H9 (cell line): ENCODE measurements around the gene OSBP. TPM values are rescaled to one million over a fixed set of nuclear protein-coding genes. Genes with fewer than 3 reads are reported as not detected.

Experiments
- DNase-seq: peaks from one replicate; pipeline ENCODE4 v3.0.0-alpha.2; 2017
- H2AFZ ChIP-seq: one replicate; pipeline ENCODE4 v1.6.1; 2013; ENCODE audit warnings: mild to moderate bottlenecking, low read length, control low read depth, moderate library complexity
- H2AK5ac ChIP-seq: 2 replicates; pipeline ENCODE4 v1.6.1; 2013; ENCODE audit warnings: low read length, control low read depth, mixed read lengths; ENCODE audit not compliant: insufficient read length
- H2BK120ac ChIP-seq: one replicate; pipeline ENCODE4 v1.6.1; 2013; ENCODE audit warnings: low read depth, mild to moderate bottlenecking, low read length, control low read depth, inconsistent platforms; ENCODE audit not compliant: poor library complexity, severe bottlenecking
- H2BK12ac ChIP-seq: 2 replicates; pipeline ENCODE4 v1.6.1; 2013; ENCODE audit warnings: low read length, control low read depth, mixed read lengths, low read depth; ENCODE audit not compliant: insufficient read length
- H2BK15ac ChIP-seq: 2 replicates; pipeline ENCODE4 v1.6.1; 2013; ENCODE audit warnings: low read depth, low read length, control low read depth
- H2BK20ac ChIP-seq: one replicate; pipeline ENCODE4 v1.6.1; 2013; ENCODE audit warnings: low read depth, mild to moderate bottlenecking, low read length, control low read depth, inconsistent platforms; ENCODE audit not compliant: poor library complexity, severe bottlenecking
- H2BK5ac ChIP-seq: 2 replicates; pipeline ENCODE4 v1.6.1; 2013; ENCODE audit warnings: low read length, control low read depth, mixed read lengths; ENCODE audit not compliant: insufficient read length
- H3K14ac ChIP-seq: 2 replicates; pipeline ENCODE4 v1.6.1; 2013; ENCODE audit warnings: low read length, control low read depth; ENCODE audit not compliant: insufficient read depth
- H3K18ac ChIP-seq: 2 replicates; pipeline ENCODE4 v1.6.1; 2013; ENCODE audit warnings: low read depth, mild to moderate bottlenecking, mixed read lengths, low read length, control low read depth; ENCODE audit not compliant: insufficient read length
- H3K23ac ChIP-seq: 2 replicates; pipeline ENCODE4 v1.6.1; 2013; ENCODE audit warnings: low read length, control low read depth, mixed read lengths, low read depth; ENCODE audit not compliant: insufficient read length
- H3K23me2 ChIP-seq: 2 replicates; pipeline ENCODE4 v1.6.1; 2013; ENCODE audit warnings: low read depth, mild to moderate bottlenecking, mixed read lengths, low read length, control low read depth; ENCODE audit not compliant: insufficient read length, poor library complexity, severe bottlenecking
- H3K27ac ChIP-seq: 2 replicates; pipeline ENCODE4 v1.5.1; 2013; ENCODE audit warnings: low read length, control low read depth, mixed read lengths, low read depth; ENCODE audit not compliant: insufficient read length
- H3K27me3 ChIP-seq: 2 replicates; pipeline ENCODE4 v1.6.1; 2013; ENCODE audit warnings: low read length, control low read depth, inconsistent platforms; ENCODE audit not compliant: insufficient read depth
- H3K4ac ChIP-seq: 2 replicates; pipeline ENCODE4 v1.6.1; 2013; ENCODE audit warnings: low read depth, mild to moderate bottlenecking, control low read depth, inconsistent platforms, low read length, moderate library complexity
- H3K4me1 ChIP-seq: 2 replicates; pipeline ENCODE4 v1.6.1; 2013; ENCODE audit warnings: low read length, control low read depth, inconsistent platforms; ENCODE audit not compliant: insufficient read depth
- H3K4me2 ChIP-seq: 2 replicates; pipeline ENCODE4 v1.6.1; 2013; ENCODE audit warnings: low read length, control low read depth, mixed read lengths; ENCODE audit not compliant: insufficient read length, insufficient read depth
- H3K56ac ChIP-seq: 2 replicates; pipeline ENCODE4 v1.6.1; 2013; ENCODE audit warnings: low read depth, mild to moderate bottlenecking, mixed read lengths, low read length, control low read depth; ENCODE audit not compliant: insufficient read length
- H3K79me1 ChIP-seq: 2 replicates; pipeline ENCODE4 v1.6.1; 2013; ENCODE audit warnings: low read depth, mild to moderate bottlenecking, moderate library complexity, low read length, control low read depth, inconsistent platforms; ENCODE audit not compliant: insufficient read depth, poor library complexity, severe bottlenecking
- H3K79me2 ChIP-seq: 2 replicates; pipeline ENCODE4 v1.6.1; 2013; ENCODE audit warnings: low read length, control low read depth, inconsistent platforms; ENCODE audit not compliant: insufficient read depth
- H3K9ac ChIP-seq: 2 replicates; pipeline ENCODE4 v1.6.1; 2013; ENCODE audit warnings: low read length, control low read depth, mixed read lengths; ENCODE audit not compliant: insufficient read length; ENCODE audit errors: extremely low read depth
- H3K9me3 ChIP-seq: one replicate; pipeline ENCODE4 v1.6.1; 2013; ENCODE audit warnings: low read depth, low read length, inconsistent platforms; ENCODE audit not compliant: control insufficient read depth
- H3T11ph ChIP-seq: one replicate; pipeline ENCODE4 v1.6.1; 2013; ENCODE audit warnings: mild to moderate bottlenecking, low read length, control low read depth, inconsistent platforms
- H4K20me1 ChIP-seq: one replicate; pipeline ENCODE4 v1.6.1; 2013; ENCODE audit not compliant: control insufficient read depth, insufficient read length, insufficient read depth
- H4K5ac ChIP-seq: 2 replicates; pipeline ENCODE4 v1.6.1; 2013; ENCODE audit warnings: low read depth, mild to moderate bottlenecking, mixed read lengths, low read length, control low read depth; ENCODE audit not compliant: insufficient read length
- H4K8ac ChIP-seq: replicated peaks from 2 replicates; pipeline ENCODE4 v1.6.1; 2013; ENCODE audit warnings: low read length, control low read depth, mixed read lengths, low read depth; ENCODE audit not compliant: insufficient read length
- H4K91ac ChIP-seq: 2 replicates; pipeline ENCODE4 v1.6.1; 2013; ENCODE audit warnings: low read depth, mild to moderate bottlenecking, moderate library complexity, mixed read lengths, low read length, control low read depth; ENCODE audit not compliant: insufficient read length
- H3K27ac Mint-ChIP-seq, 3 experiments: 2 replicates in 2 of 3; 3 replicates in 1 of 3; pipeline ENCODE4 v1.8.0; 2020 to 2021; ENCODE audit warnings: mixed read lengths in 3 of 3, mild to moderate bottlenecking in 1 of 3, moderate library complexity in 1 of 3
- H3K27me3 Mint-ChIP-seq: 2 replicates; pipeline ENCODE4 v1.8.0; 2021; ENCODE audit warnings: low read depth, mild to moderate bottlenecking, moderate library complexity, mixed read lengths
- H3K36me3 Mint-ChIP-seq, 3 experiments: 2 replicates in 2 of 3; 3 replicates in 1 of 3; pipeline ENCODE4 v1.8.0; 2020 to 2021; ENCODE audit warnings: low read depth in 3 of 3, mixed read lengths in 3 of 3; ENCODE audit not compliant: insufficient read depth in 1 of 3
- H3K4me1 Mint-ChIP-seq, 2 experiments: 2 replicates each; pipeline ENCODE4 v1.8.0; 2020; ENCODE audit warnings: mixed read lengths in 2 of 2
- H3K4me3 Mint-ChIP-seq, 2 experiments: 2 replicates in 1 of 2; 3 replicates in 1 of 2; pipeline ENCODE4 v1.8.0; 2020 to 2021; ENCODE audit warnings: mild to moderate bottlenecking in 2 of 2, mixed read lengths in 2 of 2, moderate library complexity in 1 of 2
- H3K9me3 Mint-ChIP-seq, 2 experiments: 2 replicates in 1 of 2; 3 replicates in 1 of 2; pipeline ENCODE4 v1.8.0; 2020; ENCODE audit warnings: mild to moderate bottlenecking in 2 of 2, mixed read lengths in 2 of 2, moderate library complexity in 1 of 2
- WGBS: extraction: QIAGEN DNeasy Blood & Tissue Kit; methylation state at CpG from one replicate; pipeline ENCODE4 v1.1.7; 2013; ENCODE audit warnings: missing lambda C conversion rate, low lambda C conversion rate, mixed read lengths; ENCODE audit not compliant: insufficient read length; ENCODE audit errors: extremely low coverage; 5-methylcytosine and 5-hydroxymethylcytosine counted together
- total RNA-seq: library from RNA; stranded (reverse); gene quantifications from 2 replicates; pipeline ENCODE4 v1.2.1, GENCODE V29; 2021
- TF ChIP-seq, protein P1 (sequence below): fragments of 200-600 bp; sonication (generic); conservative IDR thresholded peaks from 3 replicates; pipeline ENCODE4 v1.8.0; 2021; ENCODE audit warnings: antibody characterized with exemption, mild to moderate bottlenecking

The OSBP gene
- total RNA-seq, 1 experiment from 2014 or later: 48.5 TPM

- H3K9me3 ChIP-seq: no peaks in the 10 kb centered on the region
- H2AFZ ChIP-seq: no peak overlapping the region
- no peak overlapping the region for H3K4ac ChIP-seq
- H2AK5ac ChIP-seq: no peak overlapping the region
- H3K14ac ChIP-seq: peak overlapping the region; percentile 69
- no CpG with 5 or more reads among the region's 31 CpGs for WGBS
- H3K23ac ChIP-seq: no peak overlapping the region
- Mint-ChIP-seq H3K9me3 (peaks cover 2 to 8% of the 10 kb centered on the region in 2 experiments; a peak in 2 of 5 replicates), H3K4me1 (peaks cover 16 to 23% of the 10 kb centered on the region in 2 experiments), H3K36me3 (no peaks in the 10 kb centered on the region; a peak in 2 of 7 replicates), H3K27ac (peak overlapping the region; percentile 87 to 97 (median 94); a peak in 6 of 7 replicates), H3K27me3 (peaks cover 12% of the 10 kb centered on the region), H3K4me3 (peak overlapping the region; percentile 72 to 84)
- no peak overlapping the region for H4K8ac ChIP-seq
- no peaks in the 10 kb centered on the region for H3K79me1 ChIP-seq
- peak overlapping the region; percentile 45 for H3K18ac ChIP-seq
- no peak overlapping the region for H4K91ac ChIP-seq
- H3K79me2 ChIP-seq: no peaks in the 10 kb centered on the region
- no peak overlapping the region for H3T11ph ChIP-seq
- no peak overlapping the region for H3K56ac ChIP-seq
- no peak overlapping the region for H2BK15ac ChIP-seq
- H3K4me1 ChIP-seq: 0 out of 2 replicates have a peak, but pooled peaks cover 4% of the 10 kb centered on the region
- no peaks in the 10 kb centered on the region for H4K20me1 ChIP-seq
- no peak overlapping the region for H2BK5ac ChIP-seq
- no peak overlapping the region for H2BK120ac ChIP-seq
- H3K4me2 ChIP-seq: peak overlapping the region; percentile 92
- H3K27ac ChIP-seq: peak overlapping the region; percentile 12
- H4K5ac ChIP-seq: no peak overlapping the region
- H3K9ac ChIP-seq: peak overlapping the region; percentile 79
- TF ChIP-seq, protein P1, sequence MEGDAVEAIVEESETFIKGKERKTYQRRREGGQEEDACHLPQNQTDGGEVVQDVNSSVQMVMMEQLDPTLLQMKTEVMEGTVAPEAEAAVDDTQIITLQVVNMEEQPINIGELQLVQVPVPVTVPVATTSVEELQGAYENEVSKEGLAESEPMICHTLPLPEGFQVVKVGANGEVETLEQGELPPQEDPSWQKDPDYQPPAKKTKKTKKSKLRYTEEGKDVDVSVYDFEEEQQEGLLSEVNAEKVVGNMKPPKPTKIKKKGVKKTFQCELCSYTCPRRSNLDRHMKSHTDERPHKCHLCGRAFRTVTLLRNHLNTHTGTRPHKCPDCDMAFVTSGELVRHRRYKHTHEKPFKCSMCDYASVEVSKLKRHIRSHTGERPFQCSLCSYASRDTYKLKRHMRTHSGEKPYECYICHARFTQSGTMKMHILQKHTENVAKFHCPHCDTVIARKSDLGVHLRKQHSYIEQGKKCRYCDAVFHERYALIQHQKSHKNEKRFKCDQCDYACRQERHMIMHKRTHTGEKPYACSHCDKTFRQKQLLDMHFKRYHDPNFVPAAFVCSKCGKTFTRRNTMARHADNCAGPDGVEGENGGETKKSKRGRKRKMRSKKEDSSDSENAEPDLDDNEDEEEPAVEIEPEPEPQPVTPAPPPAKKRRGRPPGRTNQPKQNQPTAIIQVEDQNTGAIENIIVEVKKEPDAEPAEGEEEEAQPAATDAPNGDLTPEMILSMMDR: peak; percentile 56
- H3K23me2 ChIP-seq: peaks cover 5% of the 10 kb centered on the region
- H3K27me3 ChIP-seq: no peaks in the 10 kb centered on the region
- no peak overlapping the region for H2BK20ac ChIP-seq
- DNase-seq: peak; percentile 96
- no peak overlapping the region for H2BK12ac ChIP-seq
Measured at GRCh38 chr11:59550368-59550841, 65.2 kb downstream of the OSBP start.
